ENCODE results near the gene BAHD1.

The BAHD1 gene

DNA sequence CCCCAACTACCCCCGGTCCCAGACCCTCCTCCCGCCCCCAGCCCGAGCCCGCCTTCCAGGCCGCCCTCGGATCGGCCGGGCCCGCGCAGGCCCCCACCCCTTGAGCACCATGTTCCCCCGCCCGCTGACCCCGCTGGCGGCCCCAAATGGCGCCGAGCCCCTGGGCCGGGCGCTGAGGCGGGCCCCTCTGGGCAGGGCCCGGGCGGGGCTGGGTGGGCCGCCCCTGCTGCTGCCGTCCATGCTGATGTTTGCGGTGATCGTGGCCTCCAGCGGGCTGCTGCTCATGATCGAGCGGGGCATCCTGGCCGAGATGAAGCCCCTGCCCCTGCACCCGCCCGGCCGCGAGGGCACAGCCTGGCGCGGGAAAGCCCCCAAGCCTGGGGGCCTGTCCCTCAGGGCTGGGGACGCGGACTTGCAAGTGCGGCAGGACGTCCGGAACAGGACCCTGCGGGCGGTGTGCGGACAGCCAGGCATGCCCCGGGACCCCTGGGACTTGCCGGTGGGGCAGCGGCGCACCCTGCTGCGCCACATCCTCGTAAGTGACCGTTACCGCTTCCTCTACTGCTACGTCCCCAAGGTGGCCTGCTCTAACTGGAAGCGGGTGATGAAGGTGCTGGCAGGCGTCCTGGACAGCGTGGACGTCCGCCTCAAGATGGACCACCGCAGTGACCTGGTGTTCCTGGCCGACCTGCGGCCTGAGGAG lies 30.5 kb downstream of the BAHD1 start:
- DNase-seq (ENCODE audit: low read depth) = no peak
- peak overlapping the region; percentile 78 for H3K4me3 ChIP-seq (ENCODE audit: low read depth, low read length)
- TF ChIP-seq, protein P1, sequence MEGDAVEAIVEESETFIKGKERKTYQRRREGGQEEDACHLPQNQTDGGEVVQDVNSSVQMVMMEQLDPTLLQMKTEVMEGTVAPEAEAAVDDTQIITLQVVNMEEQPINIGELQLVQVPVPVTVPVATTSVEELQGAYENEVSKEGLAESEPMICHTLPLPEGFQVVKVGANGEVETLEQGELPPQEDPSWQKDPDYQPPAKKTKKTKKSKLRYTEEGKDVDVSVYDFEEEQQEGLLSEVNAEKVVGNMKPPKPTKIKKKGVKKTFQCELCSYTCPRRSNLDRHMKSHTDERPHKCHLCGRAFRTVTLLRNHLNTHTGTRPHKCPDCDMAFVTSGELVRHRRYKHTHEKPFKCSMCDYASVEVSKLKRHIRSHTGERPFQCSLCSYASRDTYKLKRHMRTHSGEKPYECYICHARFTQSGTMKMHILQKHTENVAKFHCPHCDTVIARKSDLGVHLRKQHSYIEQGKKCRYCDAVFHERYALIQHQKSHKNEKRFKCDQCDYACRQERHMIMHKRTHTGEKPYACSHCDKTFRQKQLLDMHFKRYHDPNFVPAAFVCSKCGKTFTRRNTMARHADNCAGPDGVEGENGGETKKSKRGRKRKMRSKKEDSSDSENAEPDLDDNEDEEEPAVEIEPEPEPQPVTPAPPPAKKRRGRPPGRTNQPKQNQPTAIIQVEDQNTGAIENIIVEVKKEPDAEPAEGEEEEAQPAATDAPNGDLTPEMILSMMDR (IDR thresholded peaks at IDR 0.05; ENCODE audit: control insufficient read depth, extremely low read depth, insufficient read depth) = no peak

DNA sequence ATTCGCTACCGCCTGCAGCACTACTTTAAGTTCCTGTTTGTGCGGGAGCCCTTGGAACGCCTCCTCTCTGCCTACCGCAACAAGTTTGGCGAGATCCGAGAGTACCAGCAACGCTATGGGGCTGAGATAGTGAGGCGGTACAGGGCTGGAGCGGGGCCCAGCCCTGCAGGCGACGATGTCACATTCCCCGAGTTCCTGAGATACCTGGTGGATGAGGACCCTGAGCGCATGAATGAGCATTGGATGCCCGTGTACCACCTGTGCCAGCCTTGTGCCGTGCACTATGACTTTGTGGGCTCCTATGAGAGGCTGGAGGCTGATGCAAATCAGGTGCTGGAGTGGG lies 31.0 kb downstream of the BAHD1 start:
- peak; percentile 21 for DNase-seq (ENCODE audit: low read depth)
- TF ChIP-seq, protein P1 (IDR thresholded peaks at IDR 0.05; ENCODE audit: control insufficient read depth, extremely low read depth, insufficient read depth) = no peak

DNA sequence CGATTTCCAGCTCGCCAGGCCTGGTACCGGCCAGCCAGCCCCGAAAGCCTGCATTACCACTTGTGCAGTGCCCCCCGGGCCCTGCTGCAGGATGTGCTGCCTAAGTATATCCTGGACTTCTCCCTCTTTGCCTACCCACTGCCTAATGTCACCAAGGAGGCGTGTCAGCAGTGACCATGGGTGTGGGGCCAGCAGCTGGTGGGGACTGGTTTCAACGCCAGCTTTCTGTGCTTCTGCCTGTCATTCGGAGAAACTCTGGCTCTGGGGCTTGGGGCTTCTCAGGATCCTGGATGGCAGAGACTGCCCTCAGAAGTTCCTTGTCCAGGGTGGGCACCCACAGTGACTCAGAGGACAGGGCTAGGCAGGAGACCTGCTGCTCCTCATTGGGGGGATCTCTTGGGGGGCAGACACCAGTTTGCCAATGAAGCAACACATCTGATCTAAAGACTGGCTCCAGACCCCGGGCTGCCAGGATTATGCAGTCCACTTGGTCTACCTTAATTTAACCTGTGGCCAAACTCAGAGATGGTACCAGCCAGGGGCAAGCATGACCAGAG lies 31.5 kb downstream of the BAHD1 start:
- TF ChIP-seq, protein P1 (IDR thresholded peaks at IDR 0.05; ENCODE audit: control insufficient read depth, extremely low read depth, insufficient read depth) = no peak

More for the DNA sequence above, 31.0 kb downstream of the BAHD1 start:
- H3K4me3 ChIP-seq (ENCODE audit: low read depth, low read length) = peak overlapping the region; percentile 78

DNA sequence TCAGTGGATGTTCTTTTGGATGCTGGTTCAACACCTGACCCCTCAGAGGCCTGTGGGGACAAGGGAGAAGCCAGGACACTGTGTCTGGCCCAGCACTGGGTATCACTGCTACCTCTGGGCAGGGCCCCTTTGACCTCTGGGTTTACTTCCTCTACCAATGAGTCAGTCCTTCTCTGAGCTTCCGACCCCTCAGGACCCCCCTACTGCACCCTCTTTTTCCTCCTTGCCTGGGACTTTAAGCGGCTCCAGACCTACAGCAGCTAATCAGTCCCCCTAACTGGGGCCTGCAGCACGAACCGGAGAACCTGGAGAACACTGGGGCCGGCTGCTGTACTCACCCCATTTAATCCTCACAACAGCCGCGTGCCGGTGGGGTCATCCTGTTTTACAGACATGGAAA lies 33.8 kb downstream of the BAHD1 start:
- TF ChIP-seq, protein P1 (IDR thresholded peaks at IDR 0.05; ENCODE audit: control insufficient read depth, extremely low read depth, insufficient read depth) = no peak
- no peak for DNase-seq (ENCODE audit: low read depth)
- H3K4me3 ChIP-seq (ENCODE audit: low read depth, low read length) = no peak overlapping the region

More for the DNA sequence above, 31.5 kb downstream of the BAHD1 start:
- peak overlapping the region; percentile 78 for H3K4me3 ChIP-seq (ENCODE audit: low read depth, low read length)
- no peak for DNase-seq (ENCODE audit: low read depth)

DNA sequence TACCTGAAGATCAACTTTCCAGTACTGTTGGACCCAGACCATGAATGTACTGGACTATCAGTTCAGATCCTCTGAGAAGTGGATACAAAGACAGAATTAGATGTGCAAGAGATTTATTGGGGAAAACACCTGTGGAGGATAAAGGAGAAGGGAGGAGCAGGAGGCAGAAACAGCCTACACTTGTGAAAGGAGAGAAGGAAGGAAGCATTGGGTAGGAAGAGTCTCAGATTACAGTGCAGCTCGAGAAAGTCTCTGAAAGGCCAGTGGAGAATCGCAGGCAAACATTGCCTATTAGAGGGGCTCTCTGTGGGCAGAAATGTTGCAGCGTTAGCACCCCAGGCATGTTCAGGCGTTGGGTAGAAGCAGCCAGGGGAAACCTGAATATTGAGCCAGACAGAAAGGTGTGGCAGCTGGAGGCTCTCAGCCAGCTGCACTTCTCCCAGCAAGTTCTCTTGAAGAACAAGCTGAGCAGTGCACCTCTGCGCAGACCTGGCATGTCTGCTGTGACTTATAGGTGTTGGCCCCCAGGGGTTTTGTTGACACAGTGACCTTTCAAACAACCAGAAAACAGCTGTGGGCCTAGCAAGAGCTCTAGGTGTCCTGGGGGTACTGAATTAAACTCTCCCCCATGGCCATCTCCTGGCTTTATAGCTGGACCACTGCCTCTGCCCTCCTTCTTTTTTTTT lies 37.0 kb downstream of the BAHD1 start:
- TF ChIP-seq, protein P1 (IDR thresholded peaks at IDR 0.05; ENCODE audit: control insufficient read depth, extremely low read depth, insufficient read depth) = no peak
- no peak overlapping the region for H3K4me3 ChIP-seq (ENCODE audit: low read depth, low read length)
- DNase-seq (ENCODE audit: low read depth) = no peak

DNA sequence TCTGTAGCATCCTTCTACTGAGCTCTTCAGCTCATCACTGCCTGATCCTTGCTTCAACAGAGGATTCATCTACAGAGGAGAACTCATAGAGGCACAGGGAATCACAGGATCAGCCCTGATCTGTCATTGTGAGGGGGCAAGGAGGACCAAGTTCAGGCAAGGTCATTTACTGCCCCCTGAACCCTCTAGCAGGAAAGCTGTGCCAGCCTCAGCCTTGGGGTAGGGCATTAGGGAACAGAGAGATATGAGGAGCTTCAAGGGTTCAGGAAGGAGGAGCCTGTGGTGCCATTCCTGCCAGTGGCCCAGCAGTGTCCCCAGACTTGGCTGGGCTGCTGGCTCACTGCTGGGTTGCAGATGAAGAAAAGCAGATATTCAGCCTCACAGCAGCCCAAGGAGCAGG lies 38.3 kb downstream of the BAHD1 start:
- no peak for DNase-seq (ENCODE audit: low read depth)
- H3K4me3 ChIP-seq (ENCODE audit: low read depth, low read length) = no peak overlapping the region
- TF ChIP-seq, protein P1 (IDR thresholded peaks at IDR 0.05; ENCODE audit: control insufficient read depth, extremely low read depth, insufficient read depth) = no peak

Measured in LNCaP clone FGC (cell line).